H1 (cell line): ENCODE results near the gene LCE1D. TPM values are rescaled to one million over a fixed set of nuclear protein-coding genes. Genes with fewer than 3 reads are reported as not detected.

Source experiments
- CTCF ChIA-PET: fragments of 300-600 bp; sonication (Branson Sonifier 250); formaldehyde crosslinking; loops from one replicate; lab custom pipeline; 2021; ENCODE audit not compliant: partially characterized antibody; lab: Charles Lee
- POLR2A ChIA-PET: fragments of 300-600 bp; sonication (Branson Sonifier 250); formaldehyde crosslinking; loops from one replicate; lab custom pipeline; 2021; ENCODE audit warnings: inconsistent platforms; ENCODE audit not compliant: partially characterized antibody; lab: Charles Lee
- DNase-seq, 2 experiments: peaks; one replicate each; pipeline versions ENCODE4 v3.0.0 to v3.0.0-alpha.2; 2010 to 2022; ENCODE audit warnings: low spot score in 2 of 2, low read depth in 1 of 2, mixed read lengths in 1 of 2
- FAIRE-seq: peaks from 2 replicates; lab custom pipeline; 2011; peaks lifted over from hg19 to GRCh38; lab: Jason Lieb, UNC
- H2AFZ ChIP-seq: 2 replicates; pipeline ENCODE4 v1.8.1; 2012; ENCODE audit warnings: low read length, inconsistent platforms
- H2AK5ac ChIP-seq: 2 replicates; pipeline ENCODE4 v1.6.1; 2013; ENCODE audit warnings: low read depth, low read length
- H2BK120ac ChIP-seq: replicated peaks from 2 replicates; pipeline ENCODE3; 2013; ENCODE audit warnings: low read depth, low read length, inconsistent platforms
- H2BK12ac ChIP-seq: 2 replicates; pipeline ENCODE4 v1.6.1; 2013; ENCODE audit warnings: low read depth, low read length
- H2BK15ac ChIP-seq: 2 replicates; pipeline ENCODE4 v1.6.1; 2013; ENCODE audit warnings: low read length
- H2BK20ac ChIP-seq: 2 replicates; pipeline ENCODE4 v1.6.1; 2013; ENCODE audit warnings: low read length
- H2BK5ac ChIP-seq: 2 replicates; pipeline ENCODE4 v1.6.1; 2013; ENCODE audit warnings: low read depth, low read length
- H3K14ac ChIP-seq: 2 replicates; pipeline ENCODE4 v1.6.1; 2013; ENCODE audit warnings: inconsistent platforms; ENCODE audit not compliant: insufficient read length
- H3K18ac ChIP-seq: 2 replicates; pipeline ENCODE4 v1.6.1; 2013; ENCODE audit warnings: low read length; ENCODE audit errors: extremely low read depth
- H3K23ac ChIP-seq: 2 replicates; pipeline ENCODE4 v1.6.1; 2013; ENCODE audit warnings: inconsistent platforms; ENCODE audit not compliant: insufficient read length
- H3K23me2 ChIP-seq: 2 replicates; pipeline ENCODE4 v1.6.1; 2013; ENCODE audit warnings: low read depth, low read length
- H3K27ac ChIP-seq: 2 replicates; pipeline ENCODE4 v1.6.1; 2011; ENCODE audit warnings: low read depth, low read length, inconsistent platforms
- H3K27me3 ChIP-seq, 4 experiments: replicated peaks in 1 of 4; 1 replicate in 1 of 4; 2 replicates in 3 of 4; pipeline versions ENCODE4 v1.6.1 to v1.8.1; 2011 to 2013; ENCODE audit warnings: low read length in 3 of 4, mild to moderate bottlenecking in 3 of 4, inconsistent platforms in 2 of 4, mixed read lengths in 2 of 4, moderate library complexity in 1 of 4; ENCODE audit not compliant: control insufficient read depth in 3 of 4, insufficient read depth in 3 of 4; ENCODE audit errors: extremely low read depth in 1 of 4
- H3K36me3 ChIP-seq, 4 experiments: 2 replicates each; pipeline versions ENCODE4 v1.6.1 to v1.8.1; 2011 to 2013; ENCODE audit warnings: mild to moderate bottlenecking in 4 of 4, low read length in 3 of 4, moderate library complexity in 2 of 4, control low read depth in 1 of 4, inconsistent platforms in 1 of 4; ENCODE audit not compliant: insufficient read depth in 4 of 4, control insufficient read depth in 2 of 4
- H3K4ac ChIP-seq: replicated peaks from 2 replicates; pipeline ENCODE3; 2013; ENCODE audit warnings: low read length, low read depth, mixed read lengths, inconsistent platforms; ENCODE audit not compliant: insufficient read length
- H3K4me1 ChIP-seq, 4 experiments: replicated peaks in 1 of 4; 1 replicate in 1 of 4; 2 replicates in 3 of 4; pipeline versions ENCODE4 v1.6.1 to v1.8.1; 2011 to 2013; ENCODE audit warnings: low read length in 3 of 4, inconsistent platforms in 2 of 4, mixed read lengths in 1 of 4; ENCODE audit not compliant: insufficient read depth in 4 of 4, control insufficient read depth in 3 of 4
- H3K4me2 ChIP-seq, 2 experiments: 2 replicates each; pipeline versions ENCODE4 v1.6.1 to v1.8.1; 2011 to 2013; ENCODE audit warnings: low read depth in 2 of 2, low read length in 2 of 2, control low read depth in 1 of 2, inconsistent platforms in 1 of 2, mild to moderate bottlenecking in 1 of 2; ENCODE audit not compliant: insufficient read depth in 1 of 2
- H3K4me3 ChIP-seq, 4 experiments: fragments of 200-600, 300-600 bp in 1 of 4; sonication (generic), shearing (Covaris generic), sonication (Bioruptor Twin) in 1 of 4; 2 replicates each; pipeline versions ENCODE4 v1.5.1 to v1.8.1; 2011 to 2016; ENCODE audit warnings: low read length in 4 of 4, low read depth in 3 of 4, control low read depth in 2 of 4, inconsistent platforms in 2 of 4, mild to moderate bottlenecking in 2 of 4, mixed read lengths in 1 of 4, moderate library complexity in 1 of 4; ENCODE audit not compliant: insufficient read depth in 2 of 4; ENCODE audit errors: extremely low read depth in 1 of 4
- H3K56ac ChIP-seq: replicated peaks from 2 replicates; pipeline ENCODE3; 2013; ENCODE audit warnings: low read depth, mild to moderate bottlenecking, mixed read lengths, low read length, inconsistent platforms; ENCODE audit not compliant: insufficient read length
- H3K79me1 ChIP-seq: 2 replicates; pipeline ENCODE4 v1.6.1; 2013; ENCODE audit warnings: low read depth, low read length, control low read depth
- H3K79me2 ChIP-seq, 2 experiments: 2 replicates each; pipeline versions ENCODE4 v1.6.1 to v1.8.1; 2012 to 2013; ENCODE audit warnings: low read length in 2 of 2, mild to moderate bottlenecking in 2 of 2, inconsistent platforms in 1 of 2; ENCODE audit not compliant: insufficient read depth in 2 of 2, control insufficient read depth in 1 of 2
- H3K9ac ChIP-seq, 4 experiments: replicated peaks in 1 of 4; 1 replicate in 1 of 4; 2 replicates in 3 of 4; pipeline versions ENCODE4 v1.6.1 to v1.8.1; 2011 to 2013; ENCODE audit warnings: low read depth in 3 of 4, low read length in 3 of 4, control low read depth in 2 of 4, mild to moderate bottlenecking in 2 of 4, moderate library complexity in 2 of 4, inconsistent platforms in 1 of 4; ENCODE audit errors: extremely low read depth in 1 of 4
- H3K9me3 ChIP-seq, 2 experiments: 2 replicates each; pipeline versions ENCODE4 v1.6.1 to v1.8.1; 2012 to 2013; ENCODE audit warnings: mild to moderate bottlenecking in 2 of 2, moderate library complexity in 2 of 2, control low read depth in 1 of 2, inconsistent platforms in 1 of 2, low read depth in 1 of 2, low read length in 1 of 2, mixed read lengths in 1 of 2; ENCODE audit not compliant: insufficient read depth in 2 of 2
- H4K20me1 ChIP-seq, 2 experiments: replicated peaks in 1 of 2; 2 replicates each; pipeline versions ENCODE3 to v1.8.1; 2011 to 2013; ENCODE audit warnings: inconsistent platforms in 2 of 2, low read length in 2 of 2, mild to moderate bottlenecking in 1 of 2; ENCODE audit not compliant: insufficient read depth in 2 of 2, control insufficient read depth in 1 of 2
- H4K5ac ChIP-seq: 2 replicates; pipeline ENCODE4 v1.6.1; 2013; ENCODE audit warnings: low read length, low read depth, mixed read lengths, inconsistent platforms; ENCODE audit not compliant: insufficient read length
- H4K8ac ChIP-seq: 2 replicates; pipeline ENCODE4 v1.8.0; 2013; ENCODE audit warnings: mild to moderate bottlenecking, moderate library complexity, low read length, inconsistent platforms; ENCODE audit not compliant: insufficient read depth; ENCODE audit errors: extremely low read depth
- H4K91ac ChIP-seq: replicated peaks from 2 replicates; pipeline ENCODE3; 2013; ENCODE audit warnings: low read length, mixed read lengths, inconsistent platforms; ENCODE audit not compliant: insufficient read length
- ATF2 ChIP-seq: IDR thresholded peaks from 2 replicates; pipeline ENCODE4 v1.6.1; 2012; ENCODE audit warnings: low read length, inconsistent platforms
- CBX5 ChIP-seq: fragments of 300-800, 300-1000 bp; sonication (generic); IDR thresholded peaks from 2 replicates; pipeline ENCODE4 v1.7.1; 2016; ENCODE audit warnings: antibody characterized with exemption, low read length, low read depth
- CHD1 ChIP-seq: IDR thresholded peaks from 2 replicates; pipeline ENCODE4 v1.6.1; 2012; ENCODE audit warnings: low read depth, low read length, improper control_type of control experiment
- CREB1 ChIP-seq: IDR thresholded peaks from 2 replicates; pipeline ENCODE4 v1.6.1; 2012; ENCODE audit warnings: inconsistent platforms
- E2F6 ChIP-seq: IDR thresholded peaks from 2 replicates; pipeline ENCODE4 v1.6.1; 2012; ENCODE audit warnings: inconsistent platforms
- EP300 ChIP-seq, 2 experiments: IDR thresholded peaks; 1 replicate in 1 of 2; 2 replicates in 1 of 2; pipeline ENCODE4 v1.6.1; 2011 to 2012; ENCODE audit warnings: low read depth in 2 of 2, low read length in 2 of 2, mild to moderate bottlenecking in 2 of 2, borderline replicate concordance in 1 of 2, inconsistent platforms in 1 of 2, moderate library complexity in 1 of 2
- EZH2 ChIP-seq: fragments of 200-600 bp; sonication (generic); IDR thresholded peaks from 2 replicates; pipeline ENCODE4 v1.7.1; 2012; ENCODE audit warnings: low read depth, mild to moderate bottlenecking, moderate library complexity, low read length, inconsistent platforms; ENCODE audit not compliant: severe bottlenecking
- HDAC6 ChIP-seq: IDR thresholded peaks from one replicate; pipeline ENCODE4 v1.7.1; 2012; ENCODE audit warnings: low read depth, mild to moderate bottlenecking, inconsistent platforms, low read length, moderate library complexity
- POLR2A ChIP-seq, 2 experiments: IDR thresholded peaks; 1 replicate in 1 of 2; 2 replicates in 1 of 2; pipeline ENCODE4 v1.6.1; 2011; ENCODE audit warnings: low read depth in 2 of 2, low read length in 2 of 2, mild to moderate bottlenecking in 2 of 2; ENCODE audit errors: control extremely low read depth in 1 of 2
- SIN3A ChIP-seq, 2 experiments: IDR thresholded peaks in 1 of 2; conservative IDR thresholded peaks in 1 of 2; 2 replicates each; pipeline ENCODE4 v1.6.1; 2011 to 2012; ENCODE audit warnings: low read length in 2 of 2, improper control_type of control experiment in 1 of 2, low read depth in 1 of 2, mild to moderate bottlenecking in 1 of 2
- TAF7 ChIP-seq: optimal IDR thresholded peaks from 2 replicates; pipeline ENCODE3; 2011; ENCODE audit warnings: low read depth, mild to moderate bottlenecking, inconsistent platforms, low read length, moderate library complexity, borderline replicate concordance
- TBP ChIP-seq: IDR thresholded peaks from 2 replicates; pipeline ENCODE4 v1.6.1; 2011; ENCODE audit warnings: low read depth, low read length, improper control_type of control experiment
- TCF12 ChIP-seq: IDR thresholded peaks from 2 replicates; pipeline ENCODE4 v1.6.1; 2011; ENCODE audit warnings: low read depth, mild to moderate bottlenecking, low read length
- WGBS, 2 experiments: shearing (Covaris generic) in 1 of 2; methylation state at CpG; one replicate each; pipeline versions ENCODE4 v1.1.6 to v1.1.7; 2013 to 2015; ENCODE audit warnings: low lambda C conversion rate in 2 of 2, mixed read lengths in 2 of 2, inconsistent platforms in 1 of 2, low coverage in 1 of 2, missing lambda C conversion rate in 1 of 2; ENCODE audit not compliant: insufficient replicate concordance in 2 of 2, insufficient coverage in 1 of 2, insufficient read length in 1 of 2; ENCODE audit errors: extremely low coverage in 1 of 2, missing lambda C conversion rate in 1 of 2; 5-methylcytosine and 5-hydroxymethylcytosine counted together
- polyA plus RNA-seq, 7 experiments: library from polyadenylated mRNA; depleted of rRNA in 3 of 7; stranded (reverse) in 5 of 7; unstranded in 2 of 7; fragments of >200 nt in 5 of 7; fragments of 200-250 nt in 2 of 7; gene quantifications; 1 replicate in 5 of 7; 2 replicates in 1 of 7; 4 replicates in 1 of 7; pipeline versions ENCODE4 v1.2.1 to v1.2.3, GENCODE V29; 2011 to 2013; ENCODE audit warnings: missing spikeins in 2 of 7, mixed read lengths in 2 of 7
- total RNA-seq: library from RNA; stranded (reverse); fragmentation: NEBNext Ultra II Directional; extraction: Animal tissue kit (Norgen Biotek cat#: 25700); gene quantifications from 2 replicates; pipeline ENCODE4 v1.2.1, GENCODE V29; 2021

The LCE1D gene
- total and polyA plus RNA-seq, 2 of the 8 experiments (the other 6 are each of a cell fraction or from before 2014, with no cell fraction given), result not detected

- POLR2A ChIA-PET, result no interaction called here
- no peak overlapping the region for H2BK12ac ChIP-seq
- H3K79me2 ChIP-seq, result no peaks in the 10 kb centered on the region
- CTCF ChIA-PET, result no interaction called here
- H3K18ac ChIP-seq, result no peak overlapping the region
- no peaks in the 10 kb centered on the region for H3K79me1 ChIP-seq
- no peak overlapping the region for H2AK5ac ChIP-seq
- no peak overlapping the region for H3K4me2 ChIP-seq
- H2BK20ac ChIP-seq, result no peak overlapping the region
- no peak overlapping the region for H3K23ac ChIP-seq
- no peak overlapping the region for H2AFZ ChIP-seq
- no peak overlapping the region for H3K14ac ChIP-seq
- no peak overlapping the region for H2BK15ac ChIP-seq
- no peaks in the 10 kb centered on the region for H3K27me3 ChIP-seq
- H4K5ac ChIP-seq, result no peak overlapping the region
- no peak overlapping the region for H3K56ac ChIP-seq
- no peaks in the 10 kb centered on the region for H3K36me3 ChIP-seq
- no peak overlapping the region for H4K8ac ChIP-seq
- H3K27ac ChIP-seq, result no peak overlapping the region
- no peak overlapping the region for H2BK120ac ChIP-seq
- no peak overlapping the region for H3K4me3 ChIP-seq
- no peak overlapping the region for H3K9ac ChIP-seq
- no peak overlapping the region for H2BK5ac ChIP-seq
- H4K20me1 ChIP-seq, result no peaks in the 10 kb centered on the region
- no peak overlapping the region for H3K4ac ChIP-seq
- peaks cover 37 to 42% of the 10 kb centered on the region in 2 experiments for H3K9me3 ChIP-seq
- no peaks in the 10 kb centered on the region for H3K4me1 ChIP-seq
- DNase-seq (no peak), FAIRE-seq (no peak)
- WGBS, 2 experiments, result 39% methylated on average over 2 of the region's 2 CpGs; no CpG with 5 or more reads in 1 of the 2 experiments
- H4K91ac ChIP-seq, result no peak overlapping the region
- H3K23me2 ChIP-seq, result no peaks in the 10 kb centered on the region
- TF ChIP-seq EP300 (IDR thresholded peaks at IDR 0.05; ENCODE audit: borderline replicate concordance in 1 of 2, low read depth in 2 of 2, low read length in 2 of 2) (no peak), CREB1 (no peak), CHD1 (no peak), E2F6 (no peak), TCF12 (no peak), SIN3A (conservative IDR thresholded peaks at IDR 0.05 in 1 of 2, IDR thresholded peaks at IDR 0.05 in 1 of 2; ENCODE audit: low read depth in 1 of 2, low read length in 2 of 2) (no peak), ATF2 (no peak), HDAC6 (no peak), TBP (no peak), TAF7 (no peak), EZH2 (no peak), POLR2A (IDR thresholded peaks at IDR 0.05; ENCODE audit: control extremely low read depth in 1 of 2, low read depth in 2 of 2, low read length in 2 of 2) (no peak), CBX5 (no peak)
Observed at GRCh38 chr1:152836870-152837269, 40.3 kb downstream of the LCE1D start.
